Measurements from ENCODE around the gene SUSD5. TPM values are rescaled to one million over a fixed set of nuclear protein-coding genes. Genes with fewer than 3 reads are reported as not detected.

SUSD5 gene
- total and polyA plus RNA-seq, 10 donors = 0.33 to 4.5 (median 0.97) TPM

GRCh38 chr3:33117461-33117860, 101.1 kb downstream of the SUSD5 start:
- H3K36me3 ChIP-seq = peaks cover 0 to 39% (median 16%) of the 10 kb centered on the region in 6 donors
- H3K27ac ChIP-seq = no peak overlapping the region
- no peak overlapping the region for H3K4me3 ChIP-seq
- no peaks in the 10 kb centered on the region for H3K9me3 ChIP-seq
- TF ChIP-seq POLR2AphosphoS5 (IDR thresholded peaks at IDR 0.05) (no peak), POLR2A (IDR thresholded peaks at IDR 0.05) (no peak)
- TF ChIP-seq, protein P1, sequence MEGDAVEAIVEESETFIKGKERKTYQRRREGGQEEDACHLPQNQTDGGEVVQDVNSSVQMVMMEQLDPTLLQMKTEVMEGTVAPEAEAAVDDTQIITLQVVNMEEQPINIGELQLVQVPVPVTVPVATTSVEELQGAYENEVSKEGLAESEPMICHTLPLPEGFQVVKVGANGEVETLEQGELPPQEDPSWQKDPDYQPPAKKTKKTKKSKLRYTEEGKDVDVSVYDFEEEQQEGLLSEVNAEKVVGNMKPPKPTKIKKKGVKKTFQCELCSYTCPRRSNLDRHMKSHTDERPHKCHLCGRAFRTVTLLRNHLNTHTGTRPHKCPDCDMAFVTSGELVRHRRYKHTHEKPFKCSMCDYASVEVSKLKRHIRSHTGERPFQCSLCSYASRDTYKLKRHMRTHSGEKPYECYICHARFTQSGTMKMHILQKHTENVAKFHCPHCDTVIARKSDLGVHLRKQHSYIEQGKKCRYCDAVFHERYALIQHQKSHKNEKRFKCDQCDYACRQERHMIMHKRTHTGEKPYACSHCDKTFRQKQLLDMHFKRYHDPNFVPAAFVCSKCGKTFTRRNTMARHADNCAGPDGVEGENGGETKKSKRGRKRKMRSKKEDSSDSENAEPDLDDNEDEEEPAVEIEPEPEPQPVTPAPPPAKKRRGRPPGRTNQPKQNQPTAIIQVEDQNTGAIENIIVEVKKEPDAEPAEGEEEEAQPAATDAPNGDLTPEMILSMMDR (IDR thresholded peaks at IDR 0.05 in 8 of 11, conservative IDR thresholded peaks at IDR 0.05 in 3 of 11) = no peak
- intact Hi-C loops (cut with DNase I; ENCODE audit: low total_unique reads) = no loop called here
- 87 to 99% (median 97%) methylated on average over 3 of the region's 3 CpGs for WGBS, 5 donors
- no peaks in the 10 kb centered on the region for H3K27me3 ChIP-seq (replicated peaks in 1 of 7)
- no peak for DNase-seq
- peaks cover 14 to 81% (median 39%) of the 10 kb centered on the region in 6 donors for H3K4me1 ChIP-seq

DNA sequence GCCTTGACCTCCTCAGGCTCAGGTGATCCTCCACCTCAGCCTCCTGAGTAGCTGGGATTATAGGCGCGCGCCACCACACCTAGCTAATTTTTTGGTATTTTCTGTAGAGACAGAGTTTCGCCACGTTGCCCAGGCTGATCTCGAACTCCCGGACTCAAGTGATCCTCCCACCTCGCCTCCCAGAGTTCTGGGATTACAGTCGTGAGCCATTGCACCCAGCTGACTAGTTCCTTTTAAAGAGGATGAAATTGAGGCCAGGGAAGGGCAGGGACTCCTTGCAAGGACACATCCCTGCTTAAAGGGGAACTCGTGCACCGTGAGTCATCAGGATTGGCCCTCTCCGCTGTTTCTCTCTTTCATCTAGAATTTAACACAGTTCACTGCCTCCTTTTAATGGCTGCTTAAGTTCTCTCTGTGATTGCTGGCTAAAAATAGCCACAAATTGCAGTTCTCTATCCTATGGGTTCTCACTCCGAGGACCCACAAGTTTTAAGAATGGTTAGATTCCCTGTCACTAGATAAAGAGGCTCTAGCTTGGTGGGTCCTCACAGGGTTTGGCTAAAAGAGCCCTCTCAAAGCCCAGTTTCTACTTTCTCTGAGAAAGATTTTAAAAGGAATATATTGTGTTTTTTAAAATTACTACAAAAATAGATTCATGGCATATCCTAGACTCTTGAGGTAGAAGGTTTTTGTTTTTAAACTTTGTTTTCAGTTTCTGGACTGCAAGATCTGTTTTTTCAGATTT, 103.4 kb downstream of the SUSD5 start:
- peak; percentile 80 for DNase-seq
- no peaks in the 10 kb centered on the region for H3K27me3 ChIP-seq (replicated peaks in 1 of 7)
- H3K27ac ChIP-seq = peak overlapping the region; percentile 90 to 99 (median 96)
- no peaks in the 10 kb centered on the region for H3K9me3 ChIP-seq
- H3K4me3 ChIP-seq = peak overlapping the region; percentile 76 to 92 (median 86)
- peaks cover 0 to 16% (median 0%) of the 10 kb centered on the region in 6 donors for H3K36me3 ChIP-seq
- 41 to 54% (median 44%) methylated on average over 13 of the region's 13 CpGs for WGBS, 5 donors
- intact Hi-C loops (cut with DNase I; ENCODE audit: low total_unique reads) = no loop called here
- H3K4me1 ChIP-seq = peaks cover 14 to 89% (median 47%) of the 10 kb centered on the region in 6 donors
- TF ChIP-seq, protein P1 (IDR thresholded peaks at IDR 0.05 in 8 of 11, conservative IDR thresholded peaks at IDR 0.05 in 3 of 11) = no peak
- peak in 1 of 3 donors; percentile 61 for TF ChIP-seq POLR2AphosphoS5 (IDR thresholded peaks at IDR 0.05)

GRCh38 chr3:33114622-33115023, 104.0 kb downstream of the SUSD5 start:
- DNase-seq = no peak
- intact Hi-C loops (cut with DNase I; ENCODE audit: low total_unique reads) = no loop called here
- H3K4me1 ChIP-seq = peaks cover 14 to 84% (median 45%) of the 10 kb centered on the region in 6 donors
- peaks cover 0 to 15% (median 0%) of the 10 kb centered on the region in 6 donors for H3K36me3 ChIP-seq
- H3K9me3 ChIP-seq = no peaks in the 10 kb centered on the region
- H3K27me3 ChIP-seq (replicated peaks in 1 of 7) = no peaks in the 10 kb centered on the region
- 37 to 55% (median 44%) methylated on average over 11 to 14 of the region's 14 CpGs for WGBS, 5 donors
- H3K4me3 ChIP-seq = peak overlapping the region; percentile 76 to 92 (median 86)
- peak overlapping the region; percentile 90 to 99 (median 96) for H3K27ac ChIP-seq
- no peak for TF ChIP-seq POLR2A (IDR thresholded peaks at IDR 0.05)
- TF ChIP-seq POLR2AphosphoS5 (IDR thresholded peaks at IDR 0.05) = no peak
- TF ChIP-seq, protein P1 (IDR thresholded peaks at IDR 0.05 in 8 of 11, conservative IDR thresholded peaks at IDR 0.05 in 3 of 11) = no peak
